Neural cell (in vitro differentiated cells): ENCODE results near the gene EEF1A2.

Experiments
- EP300 ChIP-seq: fragments of 450-650 bp; conservative IDR thresholded peaks from 2 replicates; pipeline ENCODE4 v1.6.1; 2014; ENCODE audit warnings: antibody characterized with exemption, mild to moderate bottlenecking, moderate library complexity; ENCODE audit not compliant: poor library complexity, severe bottlenecking
- EZH2 ChIP-seq: fragments of 200-600, 300-800 bp; shearing (Covaris generic), sonication (generic); IDR thresholded peaks from 2 replicates; pipeline ENCODE4 v1.6.1; 2014; ENCODE audit warnings: antibody characterized with exemption, low read length, borderline replicate concordance, mild to moderate bottlenecking; ENCODE audit not compliant: insufficient read depth, poor library complexity, severe bottlenecking
- TF ChIP-seq, protein P1 (sequence below): fragments of 450-650 bp; IDR thresholded peaks from 2 replicates; pipeline ENCODE4 v1.5.1; 2014; ENCODE audit warnings: antibody characterized with exemption, mild to moderate bottlenecking, moderate library complexity; ENCODE audit not compliant: poor library complexity, severe bottlenecking

DNA sequence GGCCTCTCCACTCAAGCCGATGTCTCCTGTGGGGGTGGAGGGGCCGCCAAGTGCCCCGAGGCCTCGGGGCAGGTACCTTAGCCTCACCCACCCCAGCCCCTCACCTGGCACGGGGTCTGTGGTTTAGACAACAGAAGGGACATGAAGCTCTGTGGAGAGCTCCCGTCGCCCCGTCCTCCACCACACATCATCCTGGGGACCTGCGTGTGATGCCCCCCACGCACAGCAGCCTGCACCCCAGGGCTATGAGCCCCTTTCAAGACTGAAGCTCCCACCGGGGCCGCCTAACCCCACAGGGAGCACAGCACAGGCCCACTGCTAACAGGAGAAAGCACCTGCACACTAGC lies 34.6 kb downstream of the EEF1A2 start:
- TF ChIP-seq, protein P1, sequence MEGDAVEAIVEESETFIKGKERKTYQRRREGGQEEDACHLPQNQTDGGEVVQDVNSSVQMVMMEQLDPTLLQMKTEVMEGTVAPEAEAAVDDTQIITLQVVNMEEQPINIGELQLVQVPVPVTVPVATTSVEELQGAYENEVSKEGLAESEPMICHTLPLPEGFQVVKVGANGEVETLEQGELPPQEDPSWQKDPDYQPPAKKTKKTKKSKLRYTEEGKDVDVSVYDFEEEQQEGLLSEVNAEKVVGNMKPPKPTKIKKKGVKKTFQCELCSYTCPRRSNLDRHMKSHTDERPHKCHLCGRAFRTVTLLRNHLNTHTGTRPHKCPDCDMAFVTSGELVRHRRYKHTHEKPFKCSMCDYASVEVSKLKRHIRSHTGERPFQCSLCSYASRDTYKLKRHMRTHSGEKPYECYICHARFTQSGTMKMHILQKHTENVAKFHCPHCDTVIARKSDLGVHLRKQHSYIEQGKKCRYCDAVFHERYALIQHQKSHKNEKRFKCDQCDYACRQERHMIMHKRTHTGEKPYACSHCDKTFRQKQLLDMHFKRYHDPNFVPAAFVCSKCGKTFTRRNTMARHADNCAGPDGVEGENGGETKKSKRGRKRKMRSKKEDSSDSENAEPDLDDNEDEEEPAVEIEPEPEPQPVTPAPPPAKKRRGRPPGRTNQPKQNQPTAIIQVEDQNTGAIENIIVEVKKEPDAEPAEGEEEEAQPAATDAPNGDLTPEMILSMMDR: no peak
- TF ChIP-seq EP300 (no peak), EZH2 (no peak)
